GM12801 (cell line): Measurements from ENCODE around the gene MIB2.

Source experiments
- TF ChIP-seq, protein P1 (sequence below): IDR thresholded peaks from one replicate; pipeline ENCODE4 v1.5.1; 2011; ENCODE audit warnings: control low read depth; ENCODE audit not compliant: insufficient read length; ENCODE audit errors: extremely low read depth

The MIB2 gene

DNA sequence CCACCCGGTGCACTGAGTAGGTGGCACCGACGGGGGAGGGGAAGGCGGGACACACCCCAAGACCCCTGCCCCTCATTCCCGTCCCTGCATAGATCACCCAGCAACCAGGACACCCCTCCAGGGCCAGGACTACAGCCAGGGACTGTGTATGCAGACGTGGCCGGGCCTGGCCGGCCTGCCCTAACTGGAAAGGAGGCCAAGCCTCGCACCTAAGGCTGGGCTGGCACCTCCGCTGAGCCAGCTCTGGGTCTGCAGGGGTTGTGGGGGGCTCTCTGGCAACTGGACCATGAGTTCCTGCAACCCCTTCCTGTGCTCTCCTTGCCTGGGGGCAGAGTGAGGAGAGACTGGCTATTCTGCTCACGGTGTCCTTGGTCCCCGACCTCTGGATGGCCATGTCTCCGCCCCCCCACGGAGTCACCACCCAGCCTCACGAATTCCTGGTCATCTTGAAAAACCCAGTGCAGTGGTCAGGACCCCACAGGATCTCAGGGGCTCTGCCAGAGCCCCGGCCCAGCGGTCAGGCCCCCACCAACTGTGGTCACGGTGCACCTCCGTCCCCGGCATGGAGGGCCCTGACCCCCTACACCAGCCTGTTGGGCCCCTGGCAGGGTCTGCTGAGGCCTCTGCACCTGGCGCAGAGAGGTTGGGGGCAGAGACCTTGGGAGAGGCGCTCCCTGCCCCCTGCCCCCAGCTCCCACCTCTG, 14.3 kb upstream of the MIB2 start:
- TF ChIP-seq, protein P1, sequence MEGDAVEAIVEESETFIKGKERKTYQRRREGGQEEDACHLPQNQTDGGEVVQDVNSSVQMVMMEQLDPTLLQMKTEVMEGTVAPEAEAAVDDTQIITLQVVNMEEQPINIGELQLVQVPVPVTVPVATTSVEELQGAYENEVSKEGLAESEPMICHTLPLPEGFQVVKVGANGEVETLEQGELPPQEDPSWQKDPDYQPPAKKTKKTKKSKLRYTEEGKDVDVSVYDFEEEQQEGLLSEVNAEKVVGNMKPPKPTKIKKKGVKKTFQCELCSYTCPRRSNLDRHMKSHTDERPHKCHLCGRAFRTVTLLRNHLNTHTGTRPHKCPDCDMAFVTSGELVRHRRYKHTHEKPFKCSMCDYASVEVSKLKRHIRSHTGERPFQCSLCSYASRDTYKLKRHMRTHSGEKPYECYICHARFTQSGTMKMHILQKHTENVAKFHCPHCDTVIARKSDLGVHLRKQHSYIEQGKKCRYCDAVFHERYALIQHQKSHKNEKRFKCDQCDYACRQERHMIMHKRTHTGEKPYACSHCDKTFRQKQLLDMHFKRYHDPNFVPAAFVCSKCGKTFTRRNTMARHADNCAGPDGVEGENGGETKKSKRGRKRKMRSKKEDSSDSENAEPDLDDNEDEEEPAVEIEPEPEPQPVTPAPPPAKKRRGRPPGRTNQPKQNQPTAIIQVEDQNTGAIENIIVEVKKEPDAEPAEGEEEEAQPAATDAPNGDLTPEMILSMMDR = no peak

DNA sequence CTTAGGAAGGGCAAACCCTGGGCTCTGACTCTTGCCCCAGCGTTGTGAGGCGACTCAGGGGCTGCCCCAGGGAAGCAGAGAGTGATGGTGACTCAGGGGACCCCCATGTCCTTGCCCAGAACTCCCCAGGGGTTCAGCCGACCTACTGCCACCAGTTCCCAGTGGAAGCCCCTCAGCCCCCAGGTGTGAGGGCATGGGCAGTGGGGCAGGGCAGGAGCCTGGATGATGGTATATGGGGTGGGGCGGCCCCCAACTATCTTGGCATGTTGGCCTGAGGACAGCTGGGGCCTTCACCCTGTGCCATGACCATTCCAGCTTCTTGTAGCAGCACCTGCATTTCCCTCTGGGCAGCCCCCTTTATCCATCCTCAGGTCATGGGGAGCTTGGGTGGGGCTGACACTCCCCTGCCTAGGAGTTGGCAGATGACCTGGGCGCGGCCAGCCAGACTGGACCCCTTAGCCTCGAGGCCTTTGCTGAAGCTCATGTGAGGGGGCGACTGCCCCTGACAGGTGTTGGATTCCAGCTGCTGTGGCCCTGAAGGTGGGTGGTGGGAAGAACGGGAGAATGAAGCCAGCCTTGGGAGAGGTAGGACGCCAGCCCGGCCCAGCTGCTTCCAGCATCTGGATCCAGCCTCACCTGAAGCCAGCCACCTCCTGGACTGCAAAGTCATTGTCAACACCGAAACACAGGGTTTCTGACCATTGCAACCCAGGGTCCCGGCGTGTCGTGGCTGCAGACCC, 13.6 kb upstream of the MIB2 start:
- TF ChIP-seq, protein P1 = no peak

DNA sequence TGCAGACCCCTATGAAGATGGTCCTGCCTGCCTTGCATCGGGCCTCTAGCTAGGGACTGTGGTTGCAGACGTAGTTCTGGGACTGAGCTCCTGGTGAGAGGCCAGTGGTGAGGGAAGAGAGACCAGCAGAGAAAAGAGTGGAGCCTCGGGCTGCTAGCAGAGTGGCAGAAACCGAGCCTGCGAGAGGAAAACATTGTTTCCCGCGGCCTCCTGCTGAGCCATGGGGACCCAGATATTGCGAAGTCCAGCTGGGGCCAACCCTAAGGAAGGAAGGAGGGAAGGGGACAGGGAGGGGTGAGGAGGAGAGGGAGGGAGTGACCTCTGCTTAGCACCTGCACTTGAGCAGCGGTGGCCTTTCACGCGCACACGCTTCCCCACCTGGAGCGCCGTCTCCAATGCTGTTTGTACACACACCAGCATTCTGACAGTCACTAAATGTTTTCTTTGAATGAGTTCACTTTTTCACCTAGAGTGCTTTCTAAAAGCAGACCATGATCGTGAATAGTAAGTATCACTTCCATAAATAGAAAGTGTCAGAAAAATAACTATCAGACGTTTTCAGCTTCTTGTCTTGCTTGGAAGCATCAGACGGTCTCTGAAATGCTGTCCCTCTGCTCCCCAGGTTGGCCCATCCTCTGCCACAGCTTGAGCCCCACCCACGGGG, 12.9 kb upstream of the MIB2 start:
- TF ChIP-seq, protein P1 = no peak

DNA sequence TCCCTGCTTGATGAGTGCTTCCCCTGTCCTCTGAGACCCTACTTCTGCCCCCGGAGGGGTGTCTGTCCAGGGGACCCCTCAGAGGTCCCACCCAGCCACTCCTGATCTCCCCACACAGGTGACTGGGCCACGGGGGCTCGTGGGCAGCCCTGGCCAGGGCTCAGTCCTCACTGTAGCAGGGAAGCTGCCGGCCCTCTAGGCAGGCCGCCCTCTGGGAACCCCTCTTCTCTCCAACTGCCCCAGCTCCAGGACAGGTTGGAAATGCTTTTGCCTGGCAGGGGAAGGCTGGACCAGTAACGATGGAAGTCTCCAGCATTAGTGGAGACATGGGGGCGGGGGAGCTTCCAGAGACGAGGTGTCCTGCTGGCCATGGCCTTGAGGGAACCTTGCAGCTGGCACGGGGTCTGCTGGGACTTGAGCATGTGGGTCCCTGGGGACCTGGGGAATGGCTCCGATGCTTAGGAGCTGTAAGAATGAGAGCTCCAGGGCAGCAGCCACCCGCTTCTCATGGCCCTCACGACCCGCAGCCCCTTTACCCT, 12.3 kb upstream of the MIB2 start:
- TF ChIP-seq, protein P1 = no peak

DNA sequence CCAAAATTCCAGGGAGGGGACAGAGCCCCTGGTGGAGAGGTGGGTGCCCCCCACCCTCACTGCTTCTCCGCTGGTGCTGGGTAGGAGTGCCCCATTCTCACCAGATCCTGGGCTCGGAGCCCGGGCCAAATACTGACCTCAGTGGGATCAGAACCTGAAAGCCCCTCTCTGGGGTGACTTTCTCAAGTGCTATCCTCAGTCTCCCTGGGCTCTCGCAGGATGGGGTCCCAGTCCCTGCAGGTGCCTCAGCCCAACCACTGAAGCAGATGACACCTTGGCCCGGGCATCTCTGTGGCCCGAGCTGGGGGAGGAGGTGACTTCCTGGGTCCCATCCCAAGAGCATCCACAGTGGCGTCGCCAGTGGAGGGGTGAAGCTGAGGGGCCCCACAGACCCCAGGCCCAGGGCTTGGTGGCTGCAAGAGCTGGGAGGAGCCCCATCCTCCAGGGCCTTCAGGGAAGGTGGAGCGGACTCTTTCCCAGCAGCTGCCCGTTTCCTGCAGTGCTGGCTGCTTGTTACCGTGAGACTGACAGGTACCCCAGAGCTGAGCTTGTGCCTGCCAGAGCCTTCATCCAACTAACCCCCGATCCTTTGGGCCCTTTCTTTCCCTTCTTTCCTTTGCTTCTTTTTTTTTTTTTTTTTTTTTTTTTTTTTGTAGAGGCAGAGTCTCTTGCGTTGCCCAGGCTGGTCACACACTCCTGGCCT, 11.5 kb upstream of the MIB2 start:
- TF ChIP-seq, protein P1 = no peak

DNA sequence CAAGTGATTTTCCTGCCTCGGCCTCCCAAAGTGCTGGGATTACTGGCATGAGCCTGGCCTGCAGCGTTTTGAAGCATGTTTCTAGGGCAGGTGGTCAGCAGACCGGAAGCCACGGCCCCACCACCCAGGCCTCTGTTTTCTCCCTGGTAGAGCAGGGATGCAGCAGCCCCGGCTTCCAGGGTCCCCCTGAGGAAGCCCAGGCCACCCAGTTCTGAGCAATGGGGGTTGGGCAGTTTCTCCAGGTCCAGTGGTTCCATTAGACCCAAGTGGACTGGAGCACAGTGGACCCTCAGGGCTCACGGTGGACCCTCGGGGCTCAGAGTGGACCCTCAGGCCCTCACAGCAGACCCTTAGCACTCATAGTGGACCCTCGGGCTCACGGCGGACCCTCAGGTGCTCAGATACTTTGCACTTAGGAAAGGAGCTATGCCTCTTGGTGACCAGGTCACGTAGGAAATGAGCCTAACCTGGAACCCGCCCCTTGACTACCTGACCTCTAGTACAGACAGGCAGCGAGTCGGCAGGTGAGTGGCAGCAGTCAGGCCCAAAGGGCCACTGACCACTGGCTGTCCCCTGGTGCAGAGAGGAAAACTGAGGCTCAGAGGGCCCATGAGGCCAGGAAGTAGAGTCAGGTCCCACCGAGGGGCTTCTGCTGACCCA, 10.8 kb upstream of the MIB2 start:
- TF ChIP-seq, protein P1 = no peak
